Stimulated activated naive CD4-positive, alpha-beta T cell treated with Interleukin-2 at 50 U/mL for 16 hours (primary cell): ENCODE results near the gene TXN.
"Not testable (repeated sequence)": the region's sequence is repeated elsewhere in the genome, so short reads cannot be mapped to it uniquely, and the experiment has no call there.

Experiments
- DNase-seq: peaks from one replicate; lab custom pipeline; 2025; lab: John Stamatoyannopoulos, UW

Gene TXN

GRCh38 chr9:110208031-110208430 lies 48.3 kb downstream of the TXN start, which contains the start of gene C9orf152:
Gene C9orf152 (minus strand): TSS chr9:110208159. CDS start chr9:110207579, 580 bp downstream.
- DNase-seq: no peak

GRCh38 chr9:110207071-110207641 lies 49.2 kb downstream of the TXN start:
- DNase-seq: no peak

- no peak for DNase-seq
These were observed 49.9 kb downstream of the TXN start for GRCh38 chr9:110206389-110206788.

GRCh38 chr9:110205612-110206011 lies 50.7 kb downstream of the TXN start:
- DNase-seq: not testable (repeated sequence)

GRCh38 chr9:110202232-110202631 lies 54.1 kb downstream of the TXN start:
- no peak for DNase-seq

- DNase-seq: no peak
These were observed 56.7 kb downstream of the TXN start for GRCh38 chr9:110199643-110200042.

GRCh38 chr9:110198357-110198756 lies 58.0 kb downstream of the TXN start:
- no peak for DNase-seq

- DNase-seq: no peak
These were observed 58.7 kb downstream of the TXN start for GRCh38 chr9:110197330-110198187.

GRCh38 chr9:110196084-110196499 lies 60.2 kb downstream of the TXN start:
- DNase-seq: not testable (repeated sequence)
